Endothelial cell of umbilical vein (primary cell): ENCODE data around the gene CRTC1. TPM values are rescaled to one million over a fixed set of nuclear protein-coding genes. Genes with fewer than 3 reads are reported as not detected.

ENCODE experiments used
- BruUV-seq: library from RNA; stranded (reverse); fragments of 400-500 nt; replicated peaks from 2 replicates; lab custom pipeline; 2021; lab: Mats Ljungman, UMichigan
- CTCF ChIA-PET: fragments of 300-600, 350-600 bp; sonication (Branson Sonifier 250); formaldehyde crosslinking; loops from one replicate; lab custom pipeline; 2021; ENCODE audit warnings: antibody characterized with exemption, inconsistent platforms; lab: Charles Lee
- POLR2A ChIA-PET: fragments of 300-600, 350-600 bp; sonication (Branson Sonifier 250); formaldehyde crosslinking; loops from one replicate; lab custom pipeline; 2021; ENCODE audit warnings: antibody characterized with exemption, inconsistent platforms; lab: Charles Lee
- DNase-seq: peaks from one replicate; pipeline ENCODE4 v3.0.0-alpha.2; 2011; ENCODE audit warnings: low read depth, low spot score
- FAIRE-seq: peaks from 2 replicates; lab custom pipeline; 2011; peaks lifted over from hg19 to GRCh38; lab: Jason Lieb, UNC
- H2AFZ ChIP-seq: 2 replicates; pipeline ENCODE4 v1.6.0; 2012; ENCODE audit warnings: low read depth, low read length, control low read depth, inconsistent platforms
- H3K27ac ChIP-seq: 2 replicates; pipeline ENCODE4 v1.5.1; 2011; ENCODE audit warnings: low read depth, mild to moderate bottlenecking, control low read depth, low read length, moderate library complexity; ENCODE audit not compliant: insufficient read depth
- H3K27me3 ChIP-seq, 2 experiments: 2 replicates each; pipeline versions ENCODE4 v1.6.0 to v1.6.1; 2011; ENCODE audit warnings: low read length in 2 of 2, mixed read lengths in 1 of 2; ENCODE audit not compliant: control insufficient read depth in 2 of 2, insufficient read depth in 2 of 2
- H3K36me3 ChIP-seq, 2 experiments: 2 replicates in 1 of 2; 3 replicates in 1 of 2; pipeline ENCODE4 v1.5.1; 2011; ENCODE audit warnings: low read length in 2 of 2, mild to moderate bottlenecking in 1 of 2, moderate library complexity in 1 of 2; ENCODE audit not compliant: control insufficient read depth in 2 of 2, insufficient read depth in 2 of 2; ENCODE audit errors: extremely low read depth in 1 of 2
- H3K4me1 ChIP-seq: 3 replicates; pipeline ENCODE4 v1.5.1; 2011; ENCODE audit warnings: mild to moderate bottlenecking, low read length; ENCODE audit not compliant: control insufficient read depth, insufficient read depth; ENCODE audit errors: extremely low read depth
- H3K4me2 ChIP-seq: 2 replicates; pipeline ENCODE4 v1.6.1; 2011; ENCODE audit warnings: low read length, control low read depth, mixed read lengths; ENCODE audit not compliant: insufficient read depth
- H3K4me3 ChIP-seq, 3 experiments: fragments of 200-600 bp in 1 of 3; sonication (generic), shearing (Covaris generic) in 1 of 3; replicated peaks in 1 of 3; 2 replicates each; pipeline ENCODE4 v1.5.1; 2011 to 2016; ENCODE audit warnings: control low read depth in 3 of 3, low read length in 3 of 3, mild to moderate bottlenecking in 2 of 3, inconsistent platforms in 1 of 3, low read depth in 1 of 3, moderate library complexity in 1 of 3; ENCODE audit not compliant: insufficient read depth in 1 of 3
- H3K79me2 ChIP-seq: 2 replicates; pipeline ENCODE4 v1.6.0; 2012; ENCODE audit warnings: low read length, inconsistent platforms; ENCODE audit not compliant: control insufficient read depth, insufficient read depth
- H3K9ac ChIP-seq: replicated peaks from 2 replicates; pipeline ENCODE3; 2011; ENCODE audit warnings: low read length, control low read depth; ENCODE audit not compliant: insufficient read depth; ENCODE audit errors: extremely low read depth
- H3K9me1 ChIP-seq: replicated peaks from 3 replicates; pipeline ENCODE4 v1.6.0; 2011; ENCODE audit warnings: mild to moderate bottlenecking, low read length; ENCODE audit not compliant: control insufficient read depth, insufficient read depth; ENCODE audit errors: extremely low read depth
- H3K9me3 ChIP-seq: replicated peaks from 2 replicates; pipeline ENCODE4 v1.5.1; 2012; ENCODE audit warnings: low read length, inconsistent platforms; ENCODE audit not compliant: control insufficient read depth, insufficient read depth
- H4K20me1 ChIP-seq: replicated peaks from 2 replicates; pipeline ENCODE3; 2011; ENCODE audit warnings: mild to moderate bottlenecking, low read length; ENCODE audit not compliant: control insufficient read depth, insufficient read depth; ENCODE audit errors: extremely low read depth
- GATA2 ChIP-seq: IDR thresholded peaks from 2 replicates; pipeline ENCODE4 v1.7.0; 2011; ENCODE audit warnings: low read depth, mild to moderate bottlenecking, moderate library complexity, mixed read lengths, low read length; ENCODE audit not compliant: insufficient read length, insufficient read depth
- MYC ChIP-seq: IDR thresholded peaks from one replicate; pipeline ENCODE4 v1.6.1; 2011; ENCODE audit warnings: mild to moderate bottlenecking, low read depth, low read length
- POLR2A ChIP-seq: IDR thresholded peaks from 2 replicates; pipeline ENCODE4 v1.6.1; 2012; ENCODE audit warnings: low read depth, mild to moderate bottlenecking, control low read depth, low read length
- POLR2AphosphoS5 ChIP-seq: IDR thresholded peaks from 2 replicates; pipeline ENCODE4 v1.6.1; 2012; ENCODE audit warnings: low read depth, mild to moderate bottlenecking, control low read depth, low read length, moderate library complexity; ENCODE audit not compliant: insufficient read depth
- dilution Hi-C: fragments of 300-500 bp; cut with MboI; formaldehyde crosslinking; loops from one replicate; pipeline ENCODE4 v1.15.0; 2019; ENCODE audit warnings: low sequenced_read_pairs; ENCODE audit not compliant: extremely low pct_ligation_motif_present
- intact Hi-C: fragments of 100-400 bp; cut with micrococcal nuclease; formaldehyde crosslinking; loops from one replicate; pipeline ENCODE4 v1.10.0; 2022
- polyA plus RNA-seq, 4 experiments: library from polyadenylated mRNA; depleted of rRNA in 3 of 4; stranded (reverse) in 3 of 4; unstranded in 1 of 4; fragments of >200 nt; gene quantifications; 2 replicates each; pipeline versions ENCODE4 v1.2.1 to v1.2.3, GENCODE V29; 2011 to 2012; ENCODE audit warnings: missing spikeins in 1 of 4
- total RNA-seq: library from RNA; stranded (reverse); gene quantifications from 2 replicates; pipeline ENCODE4 v1.2.3, GENCODE V29; 2021
- TF ChIP-seq, protein P1 (sequence below), 2 donors: IDR thresholded peaks; 1 replicate in 1 of 2; 2 replicates in 1 of 2; pipeline ENCODE4 v1.5.1; 2011; ENCODE audit warnings: low read length in 2 of 2, mild to moderate bottlenecking in 2 of 2, moderate library complexity in 2 of 2, control low read depth in 1 of 2, inconsistent platforms in 1 of 2, low read depth in 1 of 2; ENCODE audit not compliant: insufficient read depth in 1 of 2; ENCODE audit errors: extremely low read depth in 1 of 2

CRTC1 gene
- total and polyA plus RNA-seq, 2 donors (not counting 3 experiments of a cell fraction or from before 2014, with no cell fraction given): 4.2 to 11.4 TPM

DNA sequence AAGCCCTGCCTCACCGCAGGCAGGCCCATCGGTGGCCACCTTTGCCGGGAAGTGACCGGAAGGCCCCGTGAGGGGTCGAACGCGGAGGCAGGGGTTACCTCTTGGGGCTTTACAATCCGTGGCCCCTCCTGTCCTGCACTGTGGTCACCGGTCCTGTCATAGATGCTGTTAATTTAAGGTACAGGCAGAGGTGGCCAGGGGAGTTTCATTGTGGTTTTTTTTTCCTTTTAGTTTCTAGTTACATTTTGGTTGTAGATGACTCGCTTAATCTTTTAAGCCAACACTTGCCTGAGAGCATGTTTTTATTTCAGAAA is 94.6 kb downstream of the CRTC1 start:
- dilution Hi-C loops: no loop called here
- BruUV-seq: no TSS peak
- FAIRE-seq (no peak), DNase-seq (no peak)
- H3K4me2 ChIP-seq: no peak overlapping the region
- no peak overlapping the region for H3K27ac ChIP-seq
- no peaks in the 10 kb centered on the region for H4K20me1 ChIP-seq
- no peaks in the 10 kb centered on the region for H3K4me1 ChIP-seq
- no peaks in the 10 kb centered on the region for H3K9me3 ChIP-seq
- H2AFZ ChIP-seq: no peak overlapping the region
- TF ChIP-seq, protein P1, sequence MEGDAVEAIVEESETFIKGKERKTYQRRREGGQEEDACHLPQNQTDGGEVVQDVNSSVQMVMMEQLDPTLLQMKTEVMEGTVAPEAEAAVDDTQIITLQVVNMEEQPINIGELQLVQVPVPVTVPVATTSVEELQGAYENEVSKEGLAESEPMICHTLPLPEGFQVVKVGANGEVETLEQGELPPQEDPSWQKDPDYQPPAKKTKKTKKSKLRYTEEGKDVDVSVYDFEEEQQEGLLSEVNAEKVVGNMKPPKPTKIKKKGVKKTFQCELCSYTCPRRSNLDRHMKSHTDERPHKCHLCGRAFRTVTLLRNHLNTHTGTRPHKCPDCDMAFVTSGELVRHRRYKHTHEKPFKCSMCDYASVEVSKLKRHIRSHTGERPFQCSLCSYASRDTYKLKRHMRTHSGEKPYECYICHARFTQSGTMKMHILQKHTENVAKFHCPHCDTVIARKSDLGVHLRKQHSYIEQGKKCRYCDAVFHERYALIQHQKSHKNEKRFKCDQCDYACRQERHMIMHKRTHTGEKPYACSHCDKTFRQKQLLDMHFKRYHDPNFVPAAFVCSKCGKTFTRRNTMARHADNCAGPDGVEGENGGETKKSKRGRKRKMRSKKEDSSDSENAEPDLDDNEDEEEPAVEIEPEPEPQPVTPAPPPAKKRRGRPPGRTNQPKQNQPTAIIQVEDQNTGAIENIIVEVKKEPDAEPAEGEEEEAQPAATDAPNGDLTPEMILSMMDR (IDR thresholded peaks at IDR 0.05; ENCODE audit: extremely low read depth in 1 of 2, insufficient read depth in 1 of 2, low read depth in 1 of 2, low read length in 2 of 2): no peak
- no peak for TF ChIP-seq MYC
- no peak for TF ChIP-seq POLR2A
- TF ChIP-seq GATA2: no peak
- intact Hi-C loops: no loop called here
- no peaks in the 10 kb centered on the region for H3K36me3 ChIP-seq
- H3K27me3 ChIP-seq: peaks cover 3 to 10% of the 10 kb centered on the region in 2 experiments
- no peaks in the 10 kb centered on the region for H3K9me1 ChIP-seq
- no peaks in the 10 kb centered on the region for H3K79me2 ChIP-seq
- POLR2A ChIA-PET: no interaction called here
- no peak overlapping the region for H3K4me3 ChIP-seq
- CTCF ChIA-PET: no interaction called here
- no peak overlapping the region for H3K9ac ChIP-seq

DNA sequence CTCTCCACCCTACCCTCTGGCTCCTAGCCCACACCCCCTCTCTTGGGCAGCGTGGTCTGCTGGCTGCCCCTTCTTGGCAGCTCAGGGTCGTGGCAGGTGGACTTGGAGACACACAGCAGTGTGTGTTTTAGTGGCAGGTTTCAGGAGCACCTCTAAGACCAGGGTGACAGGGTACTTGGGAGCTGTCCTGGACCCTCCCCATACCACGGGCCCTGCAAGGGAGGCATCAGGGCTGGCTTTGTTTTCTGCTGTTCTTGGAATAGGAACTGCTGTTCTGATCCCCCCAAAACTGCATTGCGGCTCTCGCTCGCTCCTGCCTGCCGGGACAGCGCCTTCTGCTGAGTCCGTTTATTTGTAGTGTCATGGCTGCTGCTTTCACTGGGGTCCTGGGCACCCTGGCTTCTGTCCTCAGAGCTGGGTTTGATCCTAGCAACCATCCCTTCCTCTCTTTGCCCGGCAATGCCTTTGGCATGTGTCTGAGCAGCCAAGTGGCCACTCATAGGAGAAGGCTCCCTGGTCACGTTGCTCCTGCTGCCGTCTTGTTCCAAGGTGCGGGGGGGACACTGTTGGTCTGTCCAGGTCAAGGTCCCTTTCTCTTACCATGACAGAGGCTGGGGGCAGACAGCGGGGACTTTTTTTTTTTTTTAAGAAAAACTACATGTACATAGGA is 95.5 kb downstream of the CRTC1 start:
- BruUV-seq: no TSS peak
- TF ChIP-seq GATA2 (no peak), POLR2AphosphoS5 (no peak), MYC (no peak)
- Histone ChIP-seq H3K27ac (no peak overlapping the region), H3K36me3 (no peaks in the 10 kb centered on the region), H3K4me2 (no peak overlapping the region), H3K4me3 (no peak overlapping the region), H3K27me3 (peaks cover 3 to 10% of the 10 kb centered on the region in 2 experiments), H3K4me1 (no peaks in the 10 kb centered on the region), H2AFZ (no peak overlapping the region), H3K9ac (no peak overlapping the region), H3K9me1 (no peaks in the 10 kb centered on the region), H3K9me3 (no peaks in the 10 kb centered on the region), H4K20me1 (no peaks in the 10 kb centered on the region), H3K79me2 (no peaks in the 10 kb centered on the region)
- FAIRE-seq (no peak), DNase-seq (no peak)
- CTCF ChIA-PET: interaction anchor here (1.0 kb wide), 1 partner anchor 68 kb away, joined by 3 read pairs; no protein-coding TSS in a partner anchor
- dilution Hi-C loops: no loop called here
- intact Hi-C loops: no loop called here
- POLR2A ChIA-PET: no interaction called here
